Measurements from ENCODE around the gene CDK18.

CDK18 gene

DNA sequence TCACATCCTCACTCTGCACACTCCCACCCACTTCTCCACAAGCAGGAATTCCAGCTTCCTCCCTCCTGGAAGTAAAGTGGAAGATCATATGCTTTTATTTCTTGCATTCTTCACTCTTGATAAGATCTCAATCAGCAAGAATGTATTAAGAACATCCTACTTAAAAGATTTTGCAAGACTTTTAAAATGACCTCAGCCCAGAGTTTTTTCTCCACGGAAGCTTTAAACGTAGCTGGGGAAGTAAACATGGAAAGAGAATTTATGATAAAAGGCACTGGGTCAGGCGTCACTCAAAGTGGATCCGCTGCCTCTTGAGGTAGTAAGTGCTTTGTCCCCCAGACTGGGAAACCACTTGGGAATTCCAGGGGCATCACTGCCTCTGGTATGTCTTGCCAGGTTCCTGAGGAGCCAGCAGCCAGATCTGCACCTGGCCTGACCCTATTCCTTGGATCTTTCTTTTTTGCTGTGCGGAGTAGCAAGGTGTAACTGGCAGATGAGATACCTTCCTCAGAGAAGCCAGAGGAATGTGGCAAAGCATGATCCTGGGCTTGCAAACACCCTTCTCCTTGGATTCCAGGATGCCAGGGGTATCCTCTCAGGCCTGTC, 33.9 kb downstream of the CDK18 start:
- DNase-seq (ENCODE audit: low spot score) = no peak

DNA sequence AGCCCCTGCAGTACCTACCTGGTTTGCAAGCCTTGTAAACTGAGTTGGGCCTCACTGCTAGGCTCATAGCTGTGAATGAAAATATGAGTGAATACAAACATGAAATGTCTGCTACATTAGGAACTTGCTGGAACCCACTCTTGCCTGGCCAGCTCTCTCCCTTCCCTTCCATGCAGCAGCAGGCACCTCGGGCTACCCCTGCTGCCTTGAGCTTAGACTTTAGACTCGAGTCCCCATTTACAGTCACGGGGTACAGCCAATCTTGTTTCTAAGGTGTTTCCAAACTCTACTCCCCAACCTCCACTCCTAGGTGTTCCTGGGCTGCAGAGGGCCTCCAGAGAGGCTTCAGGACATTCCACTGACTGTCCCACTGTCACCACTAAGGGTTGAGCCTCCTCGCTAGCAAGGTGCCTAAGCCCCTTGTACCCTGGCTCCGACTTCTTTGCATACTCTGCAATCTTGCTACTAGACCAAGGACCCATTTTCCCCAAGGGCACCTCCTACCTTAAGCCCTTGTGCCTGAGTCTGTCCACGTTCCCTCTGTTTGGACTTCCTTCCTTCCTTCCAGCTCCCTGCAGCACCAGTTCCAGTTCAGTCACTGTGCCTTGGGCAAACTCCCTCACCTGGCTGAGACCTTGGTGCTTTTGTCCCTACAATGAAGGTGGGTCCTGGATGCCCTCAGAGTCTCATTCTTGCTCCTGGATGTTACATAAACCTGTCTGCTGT, 36.9 kb downstream of the CDK18 start:
- no peak for DNase-seq (ENCODE audit: low spot score)

DNA sequence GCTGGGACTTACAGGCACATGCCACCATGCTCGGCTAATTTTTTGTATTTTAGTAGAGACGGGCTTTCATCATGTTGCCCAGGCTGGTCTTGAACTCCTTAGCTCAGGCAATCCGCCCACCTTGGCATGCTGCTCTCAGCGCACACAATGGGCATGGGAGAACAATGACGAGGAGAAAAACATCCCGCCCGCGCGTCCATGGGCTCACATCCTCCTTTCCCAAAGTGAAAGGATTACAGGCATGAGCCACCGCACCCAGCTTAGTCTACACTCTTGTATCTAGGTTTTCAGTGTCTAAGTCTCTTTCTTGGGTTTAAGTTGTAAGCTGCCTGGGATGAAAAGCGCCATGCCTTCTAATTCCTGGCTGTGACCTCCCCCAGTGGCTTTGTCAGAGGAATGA, 37.9 kb downstream of the CDK18 start:
- no peak for DNase-seq (ENCODE audit: low spot score)

DNA sequence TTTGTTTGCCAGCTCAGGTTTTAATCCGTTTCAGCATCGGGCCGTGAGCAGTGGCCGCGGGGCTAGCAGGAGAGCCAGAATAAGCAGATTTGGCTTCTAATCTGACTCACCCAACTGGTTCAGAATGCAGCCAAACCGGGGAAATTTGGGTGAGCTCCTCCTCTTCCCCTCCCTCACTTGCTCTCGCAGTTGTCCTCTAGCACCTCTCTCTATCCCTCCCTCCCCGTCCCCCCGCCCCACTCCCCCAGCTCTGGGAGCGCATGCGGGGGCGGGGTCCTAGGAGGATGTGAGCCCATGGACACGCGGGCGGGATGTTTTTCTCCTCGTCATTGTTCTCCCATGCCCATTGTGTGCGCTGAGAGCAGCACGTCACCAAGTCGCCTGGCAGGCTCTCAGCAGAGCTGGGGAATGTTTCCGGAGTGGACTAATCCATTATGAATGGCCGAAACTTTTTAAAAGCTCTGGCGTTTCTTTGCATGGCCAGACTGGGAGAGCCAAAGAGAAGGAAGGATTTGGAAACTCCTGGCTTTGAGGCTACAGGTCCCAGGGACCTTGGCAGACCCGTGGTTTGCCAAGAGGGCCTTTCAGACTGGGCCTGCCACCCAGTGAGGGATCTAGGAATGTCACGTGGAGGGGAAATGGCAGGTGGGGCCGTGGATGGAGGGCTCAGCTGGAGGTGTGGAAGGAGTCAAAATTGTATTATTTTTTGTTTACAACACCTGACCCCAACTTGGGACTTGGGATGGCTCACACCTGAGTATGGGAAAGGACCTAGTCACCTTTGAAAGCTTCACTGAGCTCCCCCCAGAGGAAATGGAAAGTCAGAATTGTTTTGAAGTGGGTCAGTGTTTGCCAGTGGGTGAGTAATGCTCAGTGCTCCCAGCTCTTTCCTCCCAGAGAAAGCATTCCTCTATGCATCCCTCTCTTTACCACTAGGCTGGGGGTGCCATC, 39.2 kb downstream of the CDK18 start:
- no peak for DNase-seq (ENCODE audit: low spot score)

DNA sequence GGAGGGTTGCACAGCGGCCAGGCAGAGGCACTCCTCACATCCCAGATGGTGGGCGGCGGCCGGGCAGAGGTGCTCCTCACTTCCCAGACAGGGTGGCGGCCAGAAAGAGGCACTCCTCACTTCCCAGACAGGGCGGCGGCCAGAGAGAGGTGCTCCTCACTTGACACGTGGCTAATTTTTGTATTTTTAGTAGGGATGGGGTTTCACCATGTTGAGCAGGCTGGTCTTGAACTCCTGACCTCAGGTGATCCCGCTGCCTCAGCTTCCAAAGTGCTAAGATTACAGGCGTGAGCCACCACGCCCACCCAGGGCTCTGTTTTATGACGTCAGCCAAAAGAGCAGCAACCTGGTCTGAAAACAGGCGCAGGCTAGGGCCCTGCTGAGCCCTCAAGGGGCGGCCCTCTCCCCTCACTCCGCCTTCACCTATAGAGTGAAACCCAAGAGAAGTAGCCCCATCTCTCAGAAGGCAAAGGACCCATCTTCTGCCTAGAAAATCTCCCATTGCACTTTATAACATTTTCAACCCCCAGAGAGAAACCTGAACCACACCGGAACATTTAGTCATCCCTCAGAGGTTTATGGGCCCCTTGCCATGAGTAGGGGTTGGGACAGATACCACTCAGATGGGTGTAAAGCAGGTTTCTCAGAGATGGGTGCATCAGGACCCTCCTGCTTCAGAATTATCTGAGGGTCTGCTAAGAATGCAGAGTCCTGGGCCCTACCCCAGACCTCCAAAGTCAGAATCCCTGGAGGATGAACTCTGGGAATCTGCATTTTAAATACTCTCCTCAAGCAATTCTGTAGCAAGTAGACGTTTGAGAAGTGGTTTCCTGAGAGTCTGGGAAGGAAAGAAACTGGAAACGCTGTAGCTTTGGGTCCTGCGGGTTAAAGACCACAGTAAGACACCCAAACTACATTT, 40.8 kb downstream of the CDK18 start:
- no peak for DNase-seq (ENCODE audit: low spot score)

DNA sequence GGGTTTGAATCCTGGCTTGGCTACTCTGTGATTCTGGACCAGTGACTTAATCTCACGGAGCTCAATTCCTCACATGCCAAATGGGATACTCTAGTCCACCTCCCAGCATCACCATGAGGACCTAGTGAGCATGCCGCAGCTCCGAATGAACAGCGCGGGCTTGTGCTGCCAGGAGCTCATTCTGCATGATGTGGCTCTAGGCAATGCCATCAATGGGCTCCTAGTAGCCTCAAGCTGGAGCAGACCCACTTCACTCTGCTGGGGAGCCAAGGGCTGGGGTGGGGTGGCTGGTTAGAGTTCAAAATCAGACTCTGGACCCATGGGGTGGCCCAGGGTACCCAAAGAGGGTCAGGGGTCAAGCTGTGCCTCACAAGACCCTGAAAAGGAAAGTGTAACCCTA, 41.5 kb downstream of the CDK18 start:
- no peak for DNase-seq (ENCODE audit: low spot score)

GRCh38 chr1:205546541-205546940, 42.1 kb downstream of the CDK18 start:
- no peak for DNase-seq (ENCODE audit: low spot score)

DNA sequence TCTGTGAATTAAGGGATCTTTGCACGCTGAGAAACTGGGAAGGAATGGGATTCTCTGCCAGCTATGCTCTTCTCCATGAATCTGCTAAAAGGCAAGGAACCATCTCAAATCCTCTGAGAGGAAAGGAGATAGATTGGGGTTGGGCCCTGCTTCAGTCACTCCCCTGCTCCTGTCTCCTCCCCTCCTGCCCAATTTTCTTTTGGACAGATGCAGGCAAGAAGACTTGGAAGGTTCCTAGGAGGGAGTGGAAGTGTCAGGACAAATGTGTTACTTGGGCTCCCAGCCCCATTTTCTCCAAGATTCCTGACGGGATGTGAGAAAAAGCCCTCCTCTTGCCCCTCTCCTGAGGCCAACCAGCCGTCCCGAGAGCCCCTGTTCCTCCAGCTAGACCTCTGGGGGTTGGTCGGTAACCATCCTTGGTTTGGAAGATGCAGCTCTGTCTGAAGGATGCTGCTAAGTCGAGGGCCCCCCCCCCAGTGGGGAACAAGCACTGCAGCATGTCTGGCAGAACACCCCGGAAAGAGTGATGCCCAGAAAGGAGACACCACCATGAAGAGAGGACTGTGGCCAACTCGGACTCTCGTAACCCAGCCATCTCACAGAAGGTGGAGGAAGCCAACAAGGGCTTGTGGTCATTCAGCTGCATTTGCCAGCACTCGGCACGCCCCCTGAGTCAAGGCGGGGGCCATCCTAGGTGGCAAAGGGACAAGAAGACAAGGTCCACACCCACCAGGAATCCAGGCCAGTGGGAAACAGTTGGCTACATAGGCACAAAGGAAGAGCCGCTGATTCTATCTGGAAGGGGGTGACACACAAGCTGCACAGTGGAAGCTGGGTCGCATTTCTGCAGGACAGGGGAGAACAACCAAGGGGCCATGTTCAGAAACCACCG, 43.7 kb downstream of the CDK18 start:
- no peak for DNase-seq (ENCODE audit: low spot score)

- DNase-seq (ENCODE audit: low spot score) = no peak
Measured at GRCh38 chr1:205554026-205554811, 49.8 kb downstream of the CDK18 start.

DNA sequence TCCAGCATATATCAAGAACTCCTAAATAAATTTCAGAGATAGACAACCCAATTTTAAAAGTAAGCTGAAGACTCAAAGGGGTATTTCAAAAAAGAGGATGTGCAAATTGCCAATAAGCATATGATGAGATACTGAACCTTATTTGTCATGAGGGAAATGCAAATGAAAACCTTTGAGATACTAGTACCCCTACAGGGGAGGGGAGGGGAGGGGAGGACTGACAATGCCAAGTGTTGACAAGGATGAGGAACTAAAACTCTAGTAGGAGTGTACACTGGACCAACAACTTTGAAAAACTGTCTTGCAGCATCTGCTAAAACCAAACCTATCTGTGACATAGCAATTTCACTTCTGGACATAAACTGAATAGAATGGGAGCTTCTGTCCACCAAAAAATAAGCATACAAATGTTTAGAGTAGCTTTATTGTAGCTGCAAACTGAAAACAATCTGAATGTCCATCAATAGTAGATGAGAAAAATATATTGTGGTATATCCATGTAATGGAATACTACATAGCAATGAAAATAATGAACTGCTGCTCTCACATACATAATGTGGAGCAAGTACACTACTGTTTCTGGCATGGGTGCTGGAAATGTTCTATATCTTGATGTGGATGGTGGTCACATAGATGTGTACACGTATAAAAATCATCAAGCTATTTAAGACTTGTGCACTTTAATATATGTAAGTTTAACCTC, 57.2 kb downstream of the CDK18 start:
- DNase-seq (ENCODE audit: low spot score) = no peak

DNA sequence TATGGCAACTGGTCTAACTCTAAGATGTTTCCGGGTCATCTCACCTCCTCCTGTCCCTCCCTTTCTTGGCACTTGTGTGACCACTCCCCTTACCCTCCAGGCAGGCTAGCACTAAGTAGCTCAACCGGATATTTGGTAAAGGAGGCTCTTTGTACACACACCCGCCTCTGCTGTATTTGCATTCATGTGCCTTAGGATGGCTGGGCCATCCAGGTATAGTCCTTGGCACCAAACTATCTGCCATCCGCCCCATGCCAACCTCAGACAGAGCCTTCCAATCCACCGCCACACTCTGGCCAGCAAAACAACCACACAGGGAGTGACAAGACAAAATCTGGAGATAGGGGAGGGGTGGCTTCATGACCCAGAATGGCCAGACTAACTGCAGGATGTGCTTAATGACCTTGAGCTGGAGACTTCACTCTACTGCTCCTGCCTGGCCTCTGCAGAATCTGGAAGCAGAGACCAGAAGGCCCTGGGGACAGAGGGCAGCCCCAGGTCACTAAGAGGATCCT, 59.5 kb downstream of the CDK18 start:
- no peak for DNase-seq (ENCODE audit: low spot score)

DNA sequence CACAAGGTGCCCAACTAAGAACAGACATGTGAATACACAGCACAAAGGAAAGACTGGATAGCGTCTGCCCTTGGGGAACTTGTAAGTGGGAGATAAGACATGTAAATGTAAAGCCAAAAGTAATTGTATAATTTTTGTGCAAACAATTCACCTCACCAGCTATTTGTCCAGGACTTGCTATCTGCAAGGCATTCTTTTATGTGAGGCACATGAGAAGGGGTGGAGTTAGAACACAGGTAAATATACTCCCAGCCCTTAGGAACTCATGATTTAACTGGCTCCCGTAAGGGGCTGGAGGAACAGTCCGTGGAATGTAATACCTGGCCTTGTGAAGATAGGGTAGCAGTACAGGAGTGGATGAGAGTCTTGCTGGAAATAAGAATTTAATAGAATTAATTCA, 61.3 kb downstream of the CDK18 start:
- DNase-seq (ENCODE audit: low spot score) = no peak

DNA sequence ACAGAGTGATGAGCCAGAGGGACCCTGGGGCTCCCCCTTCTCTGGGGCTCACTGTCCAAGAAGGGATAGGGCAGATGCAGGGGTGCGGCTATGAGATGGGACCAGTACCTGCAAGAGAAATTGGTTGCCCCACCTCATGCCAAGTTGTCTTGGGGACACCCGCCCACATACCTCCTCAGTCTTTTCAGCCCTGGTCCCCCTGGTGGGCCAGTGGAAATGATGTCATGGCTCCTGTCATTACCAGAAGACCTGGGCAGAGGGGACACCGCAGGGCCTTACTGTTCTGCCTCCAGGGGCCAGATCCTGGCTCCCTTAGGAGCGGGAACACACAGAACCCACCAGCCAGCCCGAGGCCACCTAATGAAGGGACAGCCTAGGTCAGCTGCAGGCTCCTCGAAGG, 63.2 kb downstream of the CDK18 start:
- no peak for DNase-seq (ENCODE audit: low spot score)

DNA sequence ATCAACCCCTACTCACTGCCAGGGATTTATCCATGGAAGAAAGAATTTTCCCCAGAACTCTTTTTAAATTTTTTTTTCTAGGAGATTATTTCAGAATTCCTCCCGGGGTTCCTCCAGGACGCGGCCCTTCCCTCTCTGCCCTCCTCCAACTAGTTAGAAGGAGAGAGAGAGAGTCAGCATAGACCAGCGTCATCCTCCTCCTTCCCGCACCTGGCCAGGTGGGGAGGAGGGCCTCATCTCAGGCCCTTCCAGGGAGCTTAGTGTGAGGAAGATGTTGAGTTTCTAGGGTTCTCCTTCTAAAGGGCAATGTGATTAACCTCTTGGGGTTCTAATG, 63.6 kb downstream of the CDK18 start:
- no peak for DNase-seq (ENCODE audit: low spot score)

GRCh38 chr1:205568469-205569361, 64.2 kb downstream of the CDK18 start:
- DNase-seq (ENCODE audit: low spot score) = no peak

GRCh38 chr1:205569411-205570172, 65.1 kb downstream of the CDK18 start:
- DNase-seq (ENCODE audit: low spot score) = no peak

DNA sequence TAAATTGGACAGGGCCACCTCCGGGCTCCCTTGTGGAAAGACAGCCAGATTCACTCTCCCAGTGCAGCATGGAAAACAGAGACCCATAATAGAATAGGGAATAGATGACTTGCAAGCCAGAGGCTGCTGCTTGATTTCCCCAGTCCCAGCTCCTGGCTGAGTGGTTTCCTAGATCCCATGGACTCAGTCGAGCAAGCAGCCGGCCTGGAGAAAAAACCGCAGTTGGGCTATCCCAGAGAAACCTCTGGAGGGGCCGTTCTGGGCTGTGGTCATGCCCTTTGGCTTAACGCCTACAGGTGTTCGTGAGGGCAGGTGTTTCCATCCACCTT, 65.7 kb downstream of the CDK18 start:
- DNase-seq (ENCODE audit: low spot score) = no peak
